ENCODE data around the gene PYROXD2. TPM values are rescaled to one million over a fixed set of nuclear protein-coding genes. Genes with fewer than 3 reads are reported as not detected.

PYROXD2 gene
- polyA plus RNA-seq, 1 donor from 2014 or later: 0.11 TPM

DNA sequence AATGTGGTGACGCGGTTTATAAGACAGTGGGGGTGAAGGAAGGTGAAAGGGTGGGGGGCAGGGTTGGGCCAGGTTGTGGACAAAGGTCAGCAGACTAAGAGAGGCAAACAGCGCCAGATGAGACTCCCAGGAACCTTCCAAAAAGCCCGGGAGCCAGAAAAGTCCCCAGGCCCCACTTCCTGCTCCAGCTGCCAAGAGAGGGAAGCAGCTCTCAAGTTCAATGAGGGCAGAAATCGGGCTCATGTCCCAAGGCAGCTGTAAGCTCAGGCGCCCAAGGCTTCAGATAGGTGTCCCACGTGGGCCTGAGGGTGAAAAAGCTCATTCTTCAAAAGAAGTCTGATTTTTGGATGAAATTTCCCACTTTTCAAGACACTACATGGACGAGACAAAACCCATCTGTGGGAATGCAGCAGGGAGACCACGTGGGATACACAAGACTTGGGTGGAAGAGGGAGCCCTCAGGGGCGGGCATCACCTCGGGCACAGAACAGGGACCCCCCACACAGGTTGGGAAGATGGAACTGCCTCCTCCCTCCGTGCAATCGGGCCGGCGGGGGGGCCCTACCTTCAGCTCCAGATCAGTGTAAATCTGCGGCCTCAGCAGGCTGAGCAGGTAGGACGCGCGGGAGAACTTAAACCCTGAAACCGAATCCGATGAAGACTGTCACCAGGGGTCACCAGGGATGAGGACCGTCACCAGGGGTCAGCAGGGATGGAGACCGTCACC, 7.8 kb downstream of the PYROXD2 start:
- Histone ChIP-seq H3F3A (ENCODE audit: insufficient read depth, low read length, poor library complexity, severe bottlenecking) (no peaks in the 10 kb centered on the region), H4K20me1 (ENCODE audit: insufficient read depth) (no peaks in the 10 kb centered on the region), H3K9me2 (ENCODE audit: insufficient read depth, low read length) (no peaks in the 10 kb centered on the region), H3K9me3 (ENCODE audit: low read length) (no peaks in the 10 kb centered on the region), H3K79me2 (replicated peaks; ENCODE audit: insufficient read depth, low read length) (no peaks in the 10 kb centered on the region), H3K36me3 (ENCODE audit: insufficient read depth, low read length) (no peaks in the 10 kb centered on the region), H3K4me3 (ENCODE audit: low read length) (no peak overlapping the region), H2AFZ (ENCODE audit: low read depth, low read length) (no peak overlapping the region), H3K27me3 (ENCODE audit: insufficient read depth, low read depth, low read length) (no peaks in the 10 kb centered on the region), H3K27ac (ENCODE audit: low read length) (no peak overlapping the region), H3K4me2 (ENCODE audit: low read length) (no peak overlapping the region), H3K9ac (ENCODE audit: low read length) (no peak overlapping the region)
- TF ChIP-seq RAD21 (conservative IDR thresholded peaks at IDR 0.05) (no peak), EZH2 (IDR thresholded peaks at IDR 0.05; ENCODE audit: borderline replicate concordance, insufficient read depth, low read length, poor library complexity, severe bottlenecking) (no peak), SMC3 (conservative IDR thresholded peaks at IDR 0.05; ENCODE audit: poor library complexity) (no peak), EP300 (conservative IDR thresholded peaks at IDR 0.05; ENCODE audit: poor library complexity, severe bottlenecking) (no peak), TAF1 (IDR thresholded peaks at IDR 0.05; ENCODE audit: low read depth) (no peak), POLR2AphosphoS5 (IDR thresholded peaks at IDR 0.05) (no peak), MXI1 (conservative IDR thresholded peaks at IDR 0.05; ENCODE audit: poor library complexity, severe bottlenecking) (no peak)
- TF ChIP-seq, protein P1, sequence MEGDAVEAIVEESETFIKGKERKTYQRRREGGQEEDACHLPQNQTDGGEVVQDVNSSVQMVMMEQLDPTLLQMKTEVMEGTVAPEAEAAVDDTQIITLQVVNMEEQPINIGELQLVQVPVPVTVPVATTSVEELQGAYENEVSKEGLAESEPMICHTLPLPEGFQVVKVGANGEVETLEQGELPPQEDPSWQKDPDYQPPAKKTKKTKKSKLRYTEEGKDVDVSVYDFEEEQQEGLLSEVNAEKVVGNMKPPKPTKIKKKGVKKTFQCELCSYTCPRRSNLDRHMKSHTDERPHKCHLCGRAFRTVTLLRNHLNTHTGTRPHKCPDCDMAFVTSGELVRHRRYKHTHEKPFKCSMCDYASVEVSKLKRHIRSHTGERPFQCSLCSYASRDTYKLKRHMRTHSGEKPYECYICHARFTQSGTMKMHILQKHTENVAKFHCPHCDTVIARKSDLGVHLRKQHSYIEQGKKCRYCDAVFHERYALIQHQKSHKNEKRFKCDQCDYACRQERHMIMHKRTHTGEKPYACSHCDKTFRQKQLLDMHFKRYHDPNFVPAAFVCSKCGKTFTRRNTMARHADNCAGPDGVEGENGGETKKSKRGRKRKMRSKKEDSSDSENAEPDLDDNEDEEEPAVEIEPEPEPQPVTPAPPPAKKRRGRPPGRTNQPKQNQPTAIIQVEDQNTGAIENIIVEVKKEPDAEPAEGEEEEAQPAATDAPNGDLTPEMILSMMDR (IDR thresholded peaks at IDR 0.05; ENCODE audit: poor library complexity, severe bottlenecking): no peak
- TF ChIP-seq, protein P2, sequence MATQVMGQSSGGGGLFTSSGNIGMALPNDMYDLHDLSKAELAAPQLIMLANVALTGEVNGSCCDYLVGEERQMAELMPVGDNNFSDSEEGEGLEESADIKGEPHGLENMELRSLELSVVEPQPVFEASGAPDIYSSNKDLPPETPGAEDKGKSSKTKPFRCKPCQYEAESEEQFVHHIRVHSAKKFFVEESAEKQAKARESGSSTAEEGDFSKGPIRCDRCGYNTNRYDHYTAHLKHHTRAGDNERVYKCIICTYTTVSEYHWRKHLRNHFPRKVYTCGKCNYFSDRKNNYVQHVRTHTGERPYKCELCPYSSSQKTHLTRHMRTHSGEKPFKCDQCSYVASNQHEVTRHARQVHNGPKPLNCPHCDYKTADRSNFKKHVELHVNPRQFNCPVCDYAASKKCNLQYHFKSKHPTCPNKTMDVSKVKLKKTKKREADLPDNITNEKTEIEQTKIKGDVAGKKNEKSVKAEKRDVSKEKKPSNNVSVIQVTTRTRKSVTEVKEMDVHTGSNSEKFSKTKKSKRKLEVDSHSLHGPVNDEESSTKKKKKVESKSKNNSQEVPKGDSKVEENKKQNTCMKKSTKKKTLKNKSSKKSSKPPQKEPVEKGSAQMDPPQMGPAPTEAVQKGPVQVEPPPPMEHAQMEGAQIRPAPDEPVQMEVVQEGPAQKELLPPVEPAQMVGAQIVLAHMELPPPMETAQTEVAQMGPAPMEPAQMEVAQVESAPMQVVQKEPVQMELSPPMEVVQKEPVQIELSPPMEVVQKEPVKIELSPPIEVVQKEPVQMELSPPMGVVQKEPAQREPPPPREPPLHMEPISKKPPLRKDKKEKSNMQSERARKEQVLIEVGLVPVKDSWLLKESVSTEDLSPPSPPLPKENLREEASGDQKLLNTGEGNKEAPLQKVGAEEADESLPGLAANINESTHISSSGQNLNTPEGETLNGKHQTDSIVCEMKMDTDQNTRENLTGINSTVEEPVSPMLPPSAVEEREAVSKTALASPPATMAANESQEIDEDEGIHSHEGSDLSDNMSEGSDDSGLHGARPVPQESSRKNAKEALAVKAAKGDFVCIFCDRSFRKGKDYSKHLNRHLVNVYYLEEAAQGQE (IDR thresholded peaks at IDR 0.05; ENCODE audit: borderline replicate concordance): no peak

DNA sequence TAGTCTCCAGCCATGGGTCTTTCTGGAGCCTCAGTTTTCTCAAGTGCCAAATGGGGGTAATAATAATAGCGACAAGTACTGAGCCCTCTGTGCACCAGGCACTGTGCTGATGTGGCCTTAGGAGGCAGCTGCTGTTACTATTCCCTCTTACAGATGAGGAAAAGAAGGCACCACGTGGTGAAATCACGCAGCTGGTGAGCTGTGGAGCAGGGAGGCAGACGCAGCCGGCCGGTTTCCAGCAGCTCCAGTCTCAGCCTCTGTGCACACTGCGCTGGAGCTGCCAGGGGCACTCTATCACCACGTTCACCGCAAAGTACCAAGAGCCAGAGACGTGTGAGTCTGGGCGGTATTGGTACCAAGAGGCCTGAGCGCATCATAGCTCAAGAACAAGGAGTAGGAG, 9.6 kb downstream of the PYROXD2 start:
- Histone ChIP-seq H3K4me2 (ENCODE audit: low read length) (no peak overlapping the region), H3K27ac (ENCODE audit: low read length) (no peak overlapping the region), H3K9me3 (ENCODE audit: low read length) (no peaks in the 10 kb centered on the region), H2AFZ (ENCODE audit: low read depth, low read length) (no peak overlapping the region), H3K36me3 (ENCODE audit: insufficient read depth, low read length) (no peaks in the 10 kb centered on the region), H3K79me2 (replicated peaks; ENCODE audit: insufficient read depth, low read length) (no peaks in the 10 kb centered on the region), H3K9me2 (ENCODE audit: insufficient read depth, low read length) (no peaks in the 10 kb centered on the region), H3K4me3 (ENCODE audit: low read length) (no peak overlapping the region), H3K9ac (ENCODE audit: low read length) (no peak overlapping the region), H3K27me3 (ENCODE audit: insufficient read depth, low read depth, low read length) (no peaks in the 10 kb centered on the region), H4K20me1 (ENCODE audit: insufficient read depth) (no peaks in the 10 kb centered on the region), H3F3A (ENCODE audit: insufficient read depth, low read length, poor library complexity, severe bottlenecking) (no peaks in the 10 kb centered on the region)
- TF ChIP-seq, protein P1 (IDR thresholded peaks at IDR 0.05; ENCODE audit: poor library complexity, severe bottlenecking): no peak
- no peak for TF ChIP-seq POLR2AphosphoS5 (IDR thresholded peaks at IDR 0.05)
- no peak for TF ChIP-seq TAF1 (IDR thresholded peaks at IDR 0.05; ENCODE audit: low read depth)
- no peak for TF ChIP-seq MXI1 (conservative IDR thresholded peaks at IDR 0.05; ENCODE audit: poor library complexity, severe bottlenecking)
- TF ChIP-seq, protein P2 (IDR thresholded peaks at IDR 0.05; ENCODE audit: borderline replicate concordance): no peak
- TF ChIP-seq EP300 (conservative IDR thresholded peaks at IDR 0.05; ENCODE audit: poor library complexity, severe bottlenecking): no peak
- no peak for TF ChIP-seq EZH2 (IDR thresholded peaks at IDR 0.05; ENCODE audit: borderline replicate concordance, insufficient read depth, low read length, poor library complexity, severe bottlenecking)
- TF ChIP-seq SMC3 (conservative IDR thresholded peaks at IDR 0.05; ENCODE audit: poor library complexity): no peak
- no peak for TF ChIP-seq RAD21 (conservative IDR thresholded peaks at IDR 0.05)

Data from neural cell (in vitro differentiated cells).